NCI-H446 treated with DMSO at 0.1 percent for 48 hours (cell line): Measurements from ENCODE around the gene ZFP92.

Experiments used
- DNase-seq: peaks from one replicate; lab custom pipeline; 2025; lab: John Stamatoyannopoulos, UW

ZFP92 gene

GRCh38 chrX:153456161-153456560, 44.9 kb downstream of the ZFP92 start:
- DNase-seq, result peak; percentile 24

GRCh38 chrX:153456704-153457103, 45.4 kb downstream of the ZFP92 start:
- no peak for DNase-seq

- DNase-seq, result no peak
These were observed 46.0 kb downstream of the ZFP92 start for GRCh38 chrX:153457136-153457825.

GRCh38 chrX:153457827-153458466, 46.7 kb downstream of the ZFP92 start:
- DNase-seq, result no peak

GRCh38 chrX:153458476-153458875, 47.2 kb downstream of the ZFP92 start:
- DNase-seq, result no peak

- DNase-seq, result no peak
These were observed 48.7 kb downstream of the ZFP92 start for GRCh38 chrX:153459986-153460385.

GRCh38 chrX:153460826-153461225, 49.6 kb downstream of the ZFP92 start:
- DNase-seq, result no peak
